ENCODE results near the gene MST1.

The MST1 gene

GRCh38 chr3:49673715-49674496 lies 15.4 kb downstream of the MST1 start, which contains the start of gene APEH:
Gene APEH, plus strand, starts transcription at chr3:49674351. Its CDS starts 51 bp downstream, at chr3:49674402.
- FAIRE-seq = no peak

- FAIRE-seq = no peak
Observed at GRCh38 chr3:49673121-49673714, 16.1 kb downstream of the MST1 start.

- no peak for FAIRE-seq
Observed at GRCh38 chr3:49671291-49672288, 17.7 kb downstream of the MST1 start.

GRCh38 chr3:49670940-49671290 lies 18.4 kb downstream of the MST1 start:
- FAIRE-seq = no peak

- no peak for FAIRE-seq
Observed at GRCh38 chr3:49669352-49669751, 19.9 kb downstream of the MST1 start.

- FAIRE-seq = no peak
Observed at GRCh38 chr3:49668861-49669260, 20.4 kb downstream of the MST1 start.

- FAIRE-seq = no peak
Observed at GRCh38 chr3:49668414-49668797, 20.9 kb downstream of the MST1 start.

- FAIRE-seq = no peak
Observed at GRCh38 chr3:49667701-49668413, 21.4 kb downstream of the MST1 start.

- FAIRE-seq = no peak
Observed at GRCh38 chr3:49666592-49666991, 22.7 kb downstream of the MST1 start.

GRCh38 chr3:49665822-49666519 lies 23.3 kb downstream of the MST1 start:
- no peak for FAIRE-seq

GRCh38 chr3:49664300-49664699 lies 25.0 kb downstream of the MST1 start:
- FAIRE-seq = no peak

GRCh38 chr3:49663831-49664230 lies 25.4 kb downstream of the MST1 start:
- no peak for FAIRE-seq

GRCh38 chr3:49662720-49663413 lies 26.4 kb downstream of the MST1 start:
- FAIRE-seq = no peak

- no peak for FAIRE-seq
Observed at GRCh38 chr3:49662021-49662420, 27.3 kb downstream of the MST1 start.

- no peak for FAIRE-seq
Observed at GRCh38 chr3:49661281-49661680, 28.0 kb downstream of the MST1 start.

- no peak for FAIRE-seq
Observed at GRCh38 chr3:49659756-49660155, 29.5 kb downstream of the MST1 start.

- FAIRE-seq = no peak
Observed at GRCh38 chr3:49658711-49659110, 30.6 kb downstream of the MST1 start.

- no peak for FAIRE-seq
Observed at GRCh38 chr3:49657208-49657915, 31.9 kb downstream of the MST1 start.

GRCh38 chr3:49656541-49657112 lies 32.6 kb downstream of the MST1 start:
- no peak for FAIRE-seq

- FAIRE-seq = no peak
Observed at GRCh38 chr3:49655731-49656285, 33.5 kb downstream of the MST1 start.

All from colon (tissue), 2 donors.